ENCODE results near the gene PPP6R2. TPM values are rescaled to one million over a fixed set of nuclear protein-coding genes. Genes with fewer than 3 reads are reported as not detected.
"Not testable (repeated sequence)": the region's sequence is repeated elsewhere in the genome, so short reads cannot be mapped to it uniquely, and the experiment has no call there.

The PPP6R2 gene
- total RNA-seq, 3 donors from 2014 or later = 48.3 to 54.1 (median 49.5) TPM

DNA sequence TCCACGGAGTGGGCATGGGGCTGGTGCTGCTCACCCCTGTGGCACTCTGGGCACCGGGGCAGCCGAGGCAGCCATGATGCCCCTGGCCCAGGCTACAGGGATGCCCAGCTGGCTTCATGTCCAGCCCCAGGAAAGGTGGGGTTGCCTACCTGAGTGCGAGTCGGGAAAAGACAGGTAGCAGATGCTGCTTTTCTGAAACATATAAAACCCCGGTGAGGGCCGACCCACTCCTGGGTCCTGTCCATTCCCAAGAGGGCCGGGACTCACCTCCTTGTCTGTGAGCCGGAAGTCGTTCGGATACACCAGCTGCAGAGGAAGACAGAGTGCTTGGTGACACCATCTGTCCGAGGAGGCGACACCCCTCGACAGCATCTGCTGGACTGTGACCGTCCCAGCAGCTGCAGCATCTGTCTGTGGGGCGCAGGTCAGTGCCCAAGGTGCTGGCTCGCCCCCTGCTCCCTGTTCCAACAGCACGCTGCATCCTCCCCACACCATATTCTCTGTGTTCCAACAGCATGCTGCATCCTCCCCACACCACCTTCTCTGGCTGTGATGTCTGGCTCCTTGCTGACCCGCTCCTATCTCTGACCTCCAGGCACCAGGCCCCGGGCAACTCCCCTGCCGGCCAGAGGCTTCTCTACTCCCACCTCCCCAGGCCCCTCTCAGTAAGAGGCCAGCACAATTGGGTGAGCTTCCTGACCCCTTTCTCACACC lies 24.3 kb upstream of the PPP6R2 start:
- Histone ChIP-seq H3K4me1 (no peaks in the 10 kb centered on the region), H3K27me3 (no peaks in the 10 kb centered on the region), H3K27ac (no peak overlapping the region), H3K9me3 (no peaks in the 10 kb centered on the region), H3K4me3 (no peak overlapping the region), H3K36me3 (no peaks in the 10 kb centered on the region)
- TF ChIP-seq, protein P1, sequence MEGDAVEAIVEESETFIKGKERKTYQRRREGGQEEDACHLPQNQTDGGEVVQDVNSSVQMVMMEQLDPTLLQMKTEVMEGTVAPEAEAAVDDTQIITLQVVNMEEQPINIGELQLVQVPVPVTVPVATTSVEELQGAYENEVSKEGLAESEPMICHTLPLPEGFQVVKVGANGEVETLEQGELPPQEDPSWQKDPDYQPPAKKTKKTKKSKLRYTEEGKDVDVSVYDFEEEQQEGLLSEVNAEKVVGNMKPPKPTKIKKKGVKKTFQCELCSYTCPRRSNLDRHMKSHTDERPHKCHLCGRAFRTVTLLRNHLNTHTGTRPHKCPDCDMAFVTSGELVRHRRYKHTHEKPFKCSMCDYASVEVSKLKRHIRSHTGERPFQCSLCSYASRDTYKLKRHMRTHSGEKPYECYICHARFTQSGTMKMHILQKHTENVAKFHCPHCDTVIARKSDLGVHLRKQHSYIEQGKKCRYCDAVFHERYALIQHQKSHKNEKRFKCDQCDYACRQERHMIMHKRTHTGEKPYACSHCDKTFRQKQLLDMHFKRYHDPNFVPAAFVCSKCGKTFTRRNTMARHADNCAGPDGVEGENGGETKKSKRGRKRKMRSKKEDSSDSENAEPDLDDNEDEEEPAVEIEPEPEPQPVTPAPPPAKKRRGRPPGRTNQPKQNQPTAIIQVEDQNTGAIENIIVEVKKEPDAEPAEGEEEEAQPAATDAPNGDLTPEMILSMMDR (IDR thresholded peaks at IDR 0.05) = no peak
- no peak for TF ChIP-seq POLR2A (IDR thresholded peaks at IDR 0.05)
- intact Hi-C loops (cut with DNase I; ENCODE audit: low total_unique reads) = no loop called here
- DNase-seq (ENCODE audit: low spot score in 2 of 2) = no peak

DNA sequence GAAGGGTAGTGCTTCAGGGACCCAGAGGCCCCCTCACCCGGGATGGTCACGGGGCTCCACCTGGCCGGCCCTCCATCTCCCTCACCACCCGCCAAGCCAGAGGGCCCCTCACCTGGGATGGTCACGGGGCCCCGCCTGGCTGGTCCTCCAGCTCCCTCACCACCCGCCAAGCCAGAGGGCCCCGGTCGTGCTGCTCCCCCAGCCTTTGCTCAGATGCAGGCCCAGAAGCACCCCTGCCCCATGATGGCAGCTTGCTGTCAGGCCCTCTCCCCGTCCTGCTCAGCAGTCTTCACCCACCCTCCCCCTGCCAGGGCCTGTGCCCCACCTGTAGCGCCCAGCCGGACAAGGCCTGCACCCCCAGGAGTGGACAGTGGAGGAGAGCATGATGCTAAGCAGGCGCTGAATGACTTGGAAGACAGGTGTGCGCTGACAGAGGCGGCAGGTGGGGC lies 23.6 kb upstream of the PPP6R2 start:
- TF ChIP-seq, protein P1 (IDR thresholded peaks at IDR 0.05) = no peak
- TF ChIP-seq POLR2AphosphoS5 (IDR thresholded peaks at IDR 0.05) (no peak), POLR2A (IDR thresholded peaks at IDR 0.05) (no peak)

DNA sequence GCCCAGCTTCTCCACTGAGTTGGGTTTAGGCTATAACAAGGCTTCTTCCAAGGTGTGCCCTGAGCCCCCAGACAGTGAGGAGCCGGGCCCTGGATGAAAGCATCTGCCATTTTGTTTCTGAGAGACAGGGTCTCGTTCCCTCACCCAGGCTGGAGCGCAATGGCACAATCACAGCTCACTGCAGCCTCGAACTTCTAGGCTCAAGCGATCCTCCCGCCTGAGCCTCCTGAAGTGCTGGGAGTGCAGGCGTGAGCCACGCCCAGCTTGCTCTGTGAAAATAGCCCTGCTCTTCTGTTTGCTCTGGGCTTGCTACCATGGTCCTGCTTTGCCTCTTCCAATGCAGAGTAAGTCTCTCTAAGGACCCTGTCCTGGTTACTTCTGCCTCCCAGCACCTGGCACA lies 23.0 kb upstream of the PPP6R2 start:
- DNase-seq (ENCODE audit: low spot score in 2 of 2) = no peak
- no peak overlapping the region for H3K4me3 ChIP-seq
- H3K9me3 ChIP-seq = no peaks in the 10 kb centered on the region
- no peak overlapping the region for H3K27ac ChIP-seq
- no peaks in the 10 kb centered on the region for H3K4me1 ChIP-seq
- TF ChIP-seq POLR2A (IDR thresholded peaks at IDR 0.05) = no peak
- no peaks in the 10 kb centered on the region for H3K27me3 ChIP-seq
- no peaks in the 10 kb centered on the region for H3K36me3 ChIP-seq
- intact Hi-C loops (cut with DNase I; ENCODE audit: low total_unique reads) = no loop called here

More for the DNA sequence above, 23.6 kb upstream of the PPP6R2 start:
- no peaks in the 10 kb centered on the region for H3K9me3 ChIP-seq
- no peak overlapping the region for H3K4me3 ChIP-seq
- DNase-seq (ENCODE audit: low spot score in 2 of 2) = no peak
- H3K36me3 ChIP-seq = no peaks in the 10 kb centered on the region
- H3K27me3 ChIP-seq = no peaks in the 10 kb centered on the region
- no peak overlapping the region for H3K27ac ChIP-seq
- no peaks in the 10 kb centered on the region for H3K4me1 ChIP-seq
- intact Hi-C loops (cut with DNase I; ENCODE audit: low total_unique reads) = no loop called here

DNA sequence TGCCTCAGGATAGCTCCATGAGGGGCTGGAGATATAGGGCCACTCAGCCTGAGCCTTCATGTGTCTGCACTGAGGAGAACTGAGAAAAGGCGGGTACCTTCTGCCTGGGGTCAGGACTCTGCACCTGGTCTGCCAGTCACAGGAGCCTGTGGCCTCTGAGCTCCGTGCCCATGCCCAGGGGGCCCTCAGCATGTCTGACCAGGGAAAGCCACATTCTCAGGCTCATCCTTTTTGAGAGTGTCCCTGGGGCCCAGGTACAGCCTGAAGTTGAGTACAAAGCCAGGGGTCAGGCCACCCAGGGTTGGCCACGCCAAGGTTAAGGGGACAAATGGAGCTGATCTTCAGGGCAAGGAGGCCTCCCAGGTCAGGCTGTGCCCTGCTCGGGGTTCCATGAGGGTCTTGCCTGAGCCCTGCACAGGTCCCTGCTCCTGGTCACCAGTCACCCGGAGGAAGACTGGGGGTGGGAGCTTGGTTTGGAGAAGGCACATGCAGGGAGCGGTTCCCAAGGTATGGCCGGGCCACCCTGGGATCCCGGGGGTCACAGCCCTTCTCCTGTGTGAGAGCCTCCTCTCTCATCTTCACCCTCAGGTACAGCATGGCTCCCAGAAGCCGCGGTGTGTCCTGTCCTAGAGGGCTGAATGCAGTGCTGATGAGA lies 22.3 kb upstream of the PPP6R2 start:
- Histone ChIP-seq H3K4me3 (no peak overlapping the region), H3K27me3 (no peaks in the 10 kb centered on the region), H3K4me1 (peaks cover 0 to 2% of the 10 kb centered on the region in 2 donors), H3K36me3 (no peaks in the 10 kb centered on the region), H3K27ac (no peak overlapping the region), H3K9me3 (no peaks in the 10 kb centered on the region)
- no peak for DNase-seq (ENCODE audit: low spot score in 2 of 2)
- TF ChIP-seq POLR2AphosphoS5 (IDR thresholded peaks at IDR 0.05) (no peak), POLR2A (IDR thresholded peaks at IDR 0.05) (no peak)
- TF ChIP-seq, protein P1 (IDR thresholded peaks at IDR 0.05) = no peak
- intact Hi-C loops (cut with DNase I; ENCODE audit: low total_unique reads) = no loop called here

DNA sequence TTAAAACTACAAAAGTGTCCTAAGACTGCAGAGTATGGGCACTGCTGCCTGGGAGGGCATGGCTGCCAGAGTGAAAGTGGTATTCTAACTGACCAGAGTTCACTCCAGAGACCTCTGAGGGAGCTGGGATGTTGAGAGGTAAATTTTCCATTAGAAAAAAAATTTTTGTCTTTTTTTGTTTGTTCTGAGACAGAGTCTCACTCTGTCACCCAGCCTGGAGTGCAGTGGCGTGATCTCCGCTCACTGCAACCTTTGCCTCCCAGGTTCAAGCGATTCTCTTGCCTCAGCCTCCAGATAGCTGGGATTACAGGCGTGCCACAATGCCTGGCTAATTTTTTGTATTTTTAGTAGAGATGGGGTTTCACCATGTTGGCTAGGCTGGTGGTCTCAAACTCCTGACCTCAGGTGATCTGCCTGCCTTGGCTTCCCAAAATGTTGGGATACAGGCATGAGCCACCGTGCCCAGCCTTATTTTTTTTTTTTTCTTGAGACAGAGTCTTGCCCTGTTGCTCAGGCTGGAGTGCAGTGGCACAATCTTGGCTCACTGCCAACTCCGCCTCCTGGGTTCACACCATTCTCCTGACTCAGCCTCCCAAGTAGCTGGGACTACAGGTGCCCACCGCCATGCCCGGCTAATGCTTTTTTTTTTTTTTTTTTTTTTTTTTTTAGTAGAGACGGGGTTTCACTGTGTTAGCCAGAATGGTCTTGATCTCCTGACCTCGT lies 20.6 kb upstream of the PPP6R2 start:
- H3K36me3 ChIP-seq; H3K4me3 ChIP-seq; intact Hi-C loops (cut with DNase I; ENCODE audit: low total_unique reads); H3K27ac ChIP-seq; DNase-seq (ENCODE audit: low spot score in 2 of 2); H3K9me3 ChIP-seq; H3K27me3 ChIP-seq; H3K4me1 ChIP-seq: not testable (repeated sequence)

DNA sequence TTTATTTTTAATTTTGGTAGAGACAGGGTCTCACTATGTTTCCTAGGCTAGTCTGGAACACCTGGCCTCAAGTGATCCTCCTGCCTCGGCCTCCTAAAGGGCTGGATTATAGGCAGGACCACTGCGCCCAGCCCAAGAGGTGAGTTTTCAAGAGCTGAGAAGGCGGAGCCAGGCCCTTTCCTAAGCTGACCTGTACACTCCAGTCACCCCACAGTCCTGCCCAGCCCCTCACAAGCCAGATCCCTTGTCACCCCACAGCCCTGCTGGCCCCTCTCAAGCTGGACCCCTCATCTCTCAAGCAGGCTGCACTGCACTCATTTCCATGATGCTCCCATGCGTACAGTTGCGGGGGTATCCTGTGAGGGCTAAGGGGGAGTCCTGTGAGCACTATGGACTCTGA lies 19.2 kb upstream of the PPP6R2 start:
- Histone ChIP-seq H3K27me3 (no peaks in the 10 kb centered on the region), H3K9me3 (no peaks in the 10 kb centered on the region), H3K27ac (no peak overlapping the region), H3K36me3 (no peaks in the 10 kb centered on the region), H3K4me3 (no peak overlapping the region), H3K4me1 (peaks cover 0 to 8% of the 10 kb centered on the region in 2 donors)
- TF ChIP-seq, protein P1 (IDR thresholded peaks at IDR 0.05) = no peak
- TF ChIP-seq POLR2A (IDR thresholded peaks at IDR 0.05) = no peak
- no peak for TF ChIP-seq POLR2AphosphoS5 (IDR thresholded peaks at IDR 0.05)
- no peak for DNase-seq (ENCODE audit: low spot score in 2 of 2)
- intact Hi-C loops (cut with DNase I; ENCODE audit: low total_unique reads) = no loop called here

Data from breast epithelium (tissue), 4 donors.